ENCODE data around the gene C9orf152.
"Not testable (repeated sequence)": the region's sequence is repeated elsewhere in the genome, so short reads cannot be mapped to it uniquely, and the experiment has no call there.

C9orf152 gene

GRCh38 chr9:110208031-110208430 is at the start of gene C9orf152:
TSS of gene C9orf152 (minus strand) at chr9:110208159. CDS start at chr9:110207579, 580 bp downstream.
- no peak for DNase-seq

GRCh38 chr9:110257097-110257841 is 49.3 kb upstream of the C9orf152 start:
- peak; percentile 79 for DNase-seq

GRCh38 chr9:110256380-110257096 is 48.6 kb upstream of the C9orf152 start, which contains the start of gene TXN:
TSS of gene TXN (minus strand) at chr9:110256507. CDS start at chr9:110256435, 72 bp downstream.
- peak; percentile 85 for DNase-seq

GRCh38 chr9:110255463-110256379 is 47.8 kb upstream of the C9orf152 start:
- DNase-seq = no peak

GRCh38 chr9:110255034-110255462 is 47.1 kb upstream of the C9orf152 start:
- DNase-seq = no peak

GRCh38 chr9:110254500-110254899 is 46.5 kb upstream of the C9orf152 start:
- DNase-seq = no peak

- no peak for DNase-seq
Measured at GRCh38 chr9:110252509-110253139, 44.7 kb upstream of the C9orf152 start.

GRCh38 chr9:110251770-110252169 is 43.8 kb upstream of the C9orf152 start:
- not testable (repeated sequence) for DNase-seq

- DNase-seq = no peak
Measured at GRCh38 chr9:110251212-110251611, 43.3 kb upstream of the C9orf152 start.

- DNase-seq = no peak
Measured at GRCh38 chr9:110249603-110250002, 41.6 kb upstream of the C9orf152 start.

GRCh38 chr9:110248361-110248760 is 40.4 kb upstream of the C9orf152 start:
- no peak for DNase-seq

GRCh38 chr9:110246214-110246613 is 38.3 kb upstream of the C9orf152 start:
- no peak for DNase-seq

GRCh38 chr9:110244616-110245015 is 36.7 kb upstream of the C9orf152 start:
- no peak for DNase-seq

GRCh38 chr9:110241858-110242321 is 33.9 kb upstream of the C9orf152 start:
- no peak for DNase-seq

GRCh38 chr9:110241260-110241857 is 33.4 kb upstream of the C9orf152 start:
- no peak for DNase-seq

- no peak for DNase-seq
Measured at GRCh38 chr9:110240198-110240597, 32.2 kb upstream of the C9orf152 start.

GRCh38 chr9:110228321-110228720 is 20.4 kb upstream of the C9orf152 start:
- no peak for DNase-seq

- DNase-seq = no peak
Measured at GRCh38 chr9:110224583-110224982, 16.6 kb upstream of the C9orf152 start.

- no peak for DNase-seq
Measured at GRCh38 chr9:110220809-110221208, 12.8 kb upstream of the C9orf152 start.

- peak; percentile 24 for DNase-seq
Measured at GRCh38 chr9:110217656-110218099, 9.7 kb upstream of the C9orf152 start.

GRCh38 chr9:110214586-110215355 is 6.8 kb upstream of the C9orf152 start:
- no peak for DNase-seq

Measured in KG1 (cell line).